Choroid plexus epithelial cell (primary cell): ENCODE results near the gene TCEA3.
A peak's percentile ranks its signal among the peaks of the same experiment; 100 is the strongest.

Source experiments
- DNase-seq: peaks from one replicate; pipeline ENCODE4 v3.0.0-alpha.2; 2010; ENCODE audit warnings: low read depth
- H3K4me3 ChIP-seq: 2 replicates; pipeline ENCODE4 v1.5.1; 2011; ENCODE audit warnings: low read depth, mild to moderate bottlenecking, control low read depth, low read length, moderate library complexity
- CTCF ChIP-seq: conservative IDR thresholded peaks from 2 replicates; pipeline ENCODE4 v1.5.1; 2011; ENCODE audit warnings: low read depth, mild to moderate bottlenecking, control low read depth, inconsistent platforms, low read length, moderate library complexity

The TCEA3 gene

GRCh38 chr1:23446661-23447310 is 22.2 kb upstream of the TCEA3 start:
- no peak overlapping the region for H3K4me3 ChIP-seq
- TF ChIP-seq CTCF: no peak
- DNase-seq: no peak

- H3K4me3 ChIP-seq: no peak overlapping the region
- TF ChIP-seq CTCF: no peak
- DNase-seq: peak; percentile 15
Observed at GRCh38 chr1:23444596-23445390, 20.2 kb upstream of the TCEA3 start.

- DNase-seq: peak; percentile 90
- H3K4me3 ChIP-seq: no peak overlapping the region
Observed at GRCh38 chr1:23444104-23444533, 19.6 kb upstream of the TCEA3 start.

GRCh38 chr1:23442751-23443150 is 18.2 kb upstream of the TCEA3 start:
- TF ChIP-seq CTCF: no peak
- DNase-seq: no peak
- no peak overlapping the region for H3K4me3 ChIP-seq

More at GRCh38 chr1:23444104-23444533, 19.6 kb upstream of the TCEA3 start:
- TF ChIP-seq CTCF: no peak

- no peak for DNase-seq
- no peak for TF ChIP-seq CTCF
- H3K4me3 ChIP-seq: no peak overlapping the region
Observed at GRCh38 chr1:23441446-23442148, 17.0 kb upstream of the TCEA3 start.

GRCh38 chr1:23438545-23438944 is 14.0 kb upstream of the TCEA3 start:
- no peak for DNase-seq
- no peak for TF ChIP-seq CTCF
- H3K4me3 ChIP-seq: no peak overlapping the region

GRCh38 chr1:23437355-23437664 is 12.8 kb upstream of the TCEA3 start:
- no peak overlapping the region for H3K4me3 ChIP-seq
- DNase-seq: no peak
- TF ChIP-seq CTCF: no peak
